Gastroesophageal sphincter (tissue), 4 donors: Measurements from ENCODE around the gene DPYSL4. TPM values are rescaled to one million over a fixed set of nuclear protein-coding genes. Genes with fewer than 3 reads are reported as not detected.
"Not testable (repeated sequence)": the region's sequence is repeated elsewhere in the genome, so short reads cannot be mapped to it uniquely, and the experiment has no call there.

Experiments used
- ATAC-seq: fragments of 150-250 bp; one replicate; pipeline ENCODE4 v1.9.1; 2016; ENCODE audit warnings: mild to moderate bottlenecking, moderate library complexity
- H3K27ac ChIP-seq, 4 donors: fragments of 200-600 bp; sonication (generic) in 3 of 4; 1 replicate in 3 of 4; 2 replicates in 1 of 4; pipeline ENCODE4 v1.5.1; 2016 to 2019
- H3K27me3 ChIP-seq: fragments of 200-600 bp; sonication (generic); one replicate; pipeline ENCODE4 v1.5.1; 2019
- H3K36me3 ChIP-seq, 2 donors: fragments of 200-600 bp; sonication (generic); one replicate each; pipeline ENCODE4 v1.5.1; 2019; ENCODE audit warnings: control low read depth in 1 of 2
- H3K4me1 ChIP-seq, 3 donors: fragments of 200-600 bp; sonication (generic); 1 replicate in 2 of 3; 2 replicates in 1 of 3; pipeline ENCODE4 v1.5.1; 2016 to 2019; ENCODE audit warnings: control low read depth in 2 of 3
- H3K4me3 ChIP-seq, 2 donors: fragments of 200-600 bp; sonication (generic); one replicate each; pipeline ENCODE4 v1.5.1; 2019; ENCODE audit warnings: mild to moderate bottlenecking in 1 of 2, moderate library complexity in 1 of 2
- H3K9me3 ChIP-seq, 3 donors: fragments of 200-600 bp; sonication (generic); one replicate each; pipeline ENCODE4 v1.5.1; 2017 to 2019; ENCODE audit warnings: control low read depth in 2 of 3
- CTCF ChIP-seq, 4 experiments: fragments of 200-600 bp in 2 of 4; fragments of 450-650 bp in 2 of 4; sonication (generic) in 1 of 4; IDR thresholded peaks; one replicate each; pipeline ENCODE4 v1.5.1; 2017 to 2019; ENCODE audit warnings: antibody characterized with exemption in 4 of 4, mild to moderate bottlenecking in 2 of 4, moderate library complexity in 2 of 4
- EP300 ChIP-seq: sonication (generic); formaldehyde crosslinking; IDR thresholded peaks from one replicate; pipeline ENCODE4 v1.6.1; 2017; ENCODE audit warnings: antibody characterized with exemption, mild to moderate bottlenecking
- POLR2A ChIP-seq, 2 donors: fragments of 450-650 bp; IDR thresholded peaks; one replicate each; pipeline ENCODE4 v1.6.1; 2017; ENCODE audit warnings: antibody characterized with exemption in 2 of 2, mild to moderate bottlenecking in 2 of 2, moderate library complexity in 1 of 2
- POLR2AphosphoS5 ChIP-seq: sonication (generic); formaldehyde crosslinking; IDR thresholded peaks from one replicate; pipeline ENCODE4 v1.6.1; 2017; ENCODE audit warnings: antibody characterized with exemption
- WGBS, 2 donors: methylation state at CpG; one replicate each; pipeline ENCODE4 v1.1.5; 2018; ENCODE audit warnings: low coverage in 1 of 2; 5-methylcytosine and 5-hydroxymethylcytosine counted together
- total RNA-seq, 4 donors: library from RNA; depleted of rRNA; stranded (reverse); fragments of >200 nt; gene quantifications; one replicate each; pipeline ENCODE4 v1.1.0, GENCODE V29; 2016

The DPYSL4 gene
- total RNA-seq, 4 donors from 2014 or later = 1.6 to 2.6 (median 1.9) TPM

GRCh38 chr10:132213917-132214316 is 27.2 kb downstream of the DPYSL4 start:
- no peaks in the 10 kb centered on the region for H3K27me3 ChIP-seq
- no peak overlapping the region for H3K4me3 ChIP-seq
- no peak for ATAC-seq
- H3K9me3 ChIP-seq = peaks cover 0 to 32% (median 0%) of the 10 kb centered on the region in 3 donors
- WGBS, 2 donors = 53 to 57% methylated on average over 4 of the region's 4 CpGs
- no peak overlapping the region for H3K27ac ChIP-seq
- H3K36me3 ChIP-seq = peaks cover 0 to 11% of the 10 kb centered on the region in 2 donors
- no peak for TF ChIP-seq CTCF (IDR thresholded peaks at IDR 0.05)
- TF ChIP-seq POLR2AphosphoS5 = no peak
- TF ChIP-seq POLR2A (IDR thresholded peaks at IDR 0.05) = no peak
- no peak for TF ChIP-seq EP300
- H3K4me1 ChIP-seq = no peaks in the 10 kb centered on the region

GRCh38 chr10:132216441-132216840 is 29.7 kb downstream of the DPYSL4 start:
- not testable (repeated sequence) for H3K4me1 ChIP-seq, H3K4me3 ChIP-seq, H3K27ac ChIP-seq, ATAC-seq, H3K27me3 ChIP-seq
- Histone ChIP-seq H3K9me3 (peaks cover 0 to 32% (median 0%) of the 10 kb centered on the region in 3 donors), H3K36me3 (peaks cover 0 to 11% of the 10 kb centered on the region in 2 donors)
- 83 to 100% methylated on average over 1 to 2 of the region's 3 CpGs for WGBS, 2 donors

GRCh38 chr10:132219486-132219885 is 32.7 kb downstream of the DPYSL4 start:
- ATAC-seq = no peak
- no peak overlapping the region for H3K4me3 ChIP-seq
- H3K36me3 ChIP-seq = peaks cover 0 to 8% of the 10 kb centered on the region in 2 donors
- peaks cover 0 to 12% (median 0%) of the 10 kb centered on the region in 3 donors for H3K9me3 ChIP-seq
- H3K4me1 ChIP-seq = peaks cover 0 to 8% (median 0%) of the 10 kb centered on the region in 3 donors
- WGBS, 2 donors = no CpG with 5 or more reads among the region's 7 CpGs
- no peaks in the 10 kb centered on the region for H3K27me3 ChIP-seq
- no peak overlapping the region for H3K27ac ChIP-seq
- no peak for TF ChIP-seq POLR2AphosphoS5
- no peak for TF ChIP-seq CTCF (IDR thresholded peaks at IDR 0.05)
- no peak for TF ChIP-seq EP300
- no peak for TF ChIP-seq POLR2A (IDR thresholded peaks at IDR 0.05)

GRCh38 chr10:132220061-132220460 is 33.3 kb downstream of the DPYSL4 start:
- Histone ChIP-seq H3K4me3 (no peak overlapping the region), H3K27me3 (no peaks in the 10 kb centered on the region), H3K36me3 (peaks cover 0 to 13% of the 10 kb centered on the region in 2 donors), H3K27ac (no peak overlapping the region), H3K4me1 (peaks cover 0 to 8% (median 0%) of the 10 kb centered on the region in 3 donors), H3K9me3 (peaks cover 0 to 7% (median 0%) of the 10 kb centered on the region in 3 donors)
- ATAC-seq = no peak
- 81 to 100% methylated on average over 5 to 8 of the region's 9 CpGs for WGBS, 2 donors
- TF ChIP-seq POLR2A (IDR thresholded peaks at IDR 0.05) (no peak), POLR2AphosphoS5 (no peak), CTCF (IDR thresholded peaks at IDR 0.05) (no peak), EP300 (no peak)

- not testable (repeated sequence) for H3K9me3 ChIP-seq, H3K27me3 ChIP-seq, H3K27ac ChIP-seq, ATAC-seq, H3K4me3 ChIP-seq, H3K4me1 ChIP-seq
- H3K36me3 ChIP-seq = peaks cover 0 to 16% of the 10 kb centered on the region in 2 donors
- WGBS, 2 donors = 87% methylated on average over 4 of the region's 18 CpGs; no CpG with 5 or more reads in 1 of the 2 donors
Observed at GRCh38 chr10:132220996-132221395, 34.2 kb downstream of the DPYSL4 start.

GRCh38 chr10:132222726-132223125 is 36.0 kb downstream of the DPYSL4 start:
- no peak overlapping the region for H3K4me3 ChIP-seq
- H3K4me1 ChIP-seq = peaks cover 0 to 8% (median 0%) of the 10 kb centered on the region in 3 donors
- H3K27me3 ChIP-seq = no peaks in the 10 kb centered on the region
- no peak overlapping the region for H3K27ac ChIP-seq
- TF ChIP-seq POLR2AphosphoS5 = no peak
- TF ChIP-seq EP300 = no peak
- TF ChIP-seq POLR2A (IDR thresholded peaks at IDR 0.05) = no peak
- no peak for TF ChIP-seq CTCF (IDR thresholded peaks at IDR 0.05)
- WGBS, 2 donors = no CpG with 5 or more reads among the region's 21 CpGs
- H3K9me3 ChIP-seq = no peaks in the 10 kb centered on the region
- no peak for ATAC-seq
- peaks cover 0 to 16% of the 10 kb centered on the region in 2 donors for H3K36me3 ChIP-seq
